Measurements from ENCODE around the gene CAMTA1. TPM values are rescaled to one million over a fixed set of nuclear protein-coding genes. Genes with fewer than 3 reads are reported as not detected.
A peak's percentile ranks its signal among the peaks of the same experiment; 100 is the strongest.

Gene CAMTA1
- total and polyA plus RNA-seq, 2 experiments from 2014 or later, result 213 to 341 TPM

GRCh38 chr1:7298749-7299151 is 513.5 kb downstream of the CAMTA1 start:
- no peak overlapping the region for H3K27ac ChIP-seq

GRCh38 chr1:7299329-7299799 is 514.1 kb downstream of the CAMTA1 start:
- no peaks in the 10 kb centered on the region for H3K36me3 ChIP-seq
- H3K9me3 ChIP-seq (ENCODE audit: low read depth), result no peaks in the 10 kb centered on the region
- no peak for TF ChIP-seq CTCF (IDR thresholded peaks at IDR 0.05; ENCODE audit: low read depth, low read length)
- H3K27ac ChIP-seq, result no peak overlapping the region
- no peaks in the 10 kb centered on the region for H3K27me3 ChIP-seq
- DNase-seq (ENCODE audit: low read depth in 1 of 2, low spot score in 1 of 2), result peak in 1 of 2 donors; percentile 96
- no peak overlapping the region for H3K4me3 ChIP-seq
- H3K4me1 ChIP-seq (ENCODE audit: low read depth), result no peaks in the 10 kb centered on the region

More at GRCh38 chr1:7298749-7299151, 513.5 kb downstream of the CAMTA1 start:
- DNase-seq (ENCODE audit: low read depth in 1 of 2, low spot score in 1 of 2), result peak in 1 of 2 donors; percentile 60
- no peak overlapping the region for H3K4me3 ChIP-seq
- TF ChIP-seq CTCF (IDR thresholded peaks at IDR 0.05; ENCODE audit: low read depth, low read length), result no peak
- no peaks in the 10 kb centered on the region for H3K27me3 ChIP-seq
- no peaks in the 10 kb centered on the region for H3K4me1 ChIP-seq (ENCODE audit: low read depth)
- H3K9me3 ChIP-seq (ENCODE audit: low read depth), result no peaks in the 10 kb centered on the region
- no peaks in the 10 kb centered on the region for H3K36me3 ChIP-seq

GRCh38 chr1:7299994-7300393 is 514.7 kb downstream of the CAMTA1 start:
- TF ChIP-seq CTCF (IDR thresholded peaks at IDR 0.05; ENCODE audit: low read depth, low read length), result no peak
- Histone ChIP-seq H3K36me3 (no peaks in the 10 kb centered on the region), H3K4me3 (no peak overlapping the region), H3K27me3 (no peaks in the 10 kb centered on the region), H3K4me1 (ENCODE audit: low read depth) (no peaks in the 10 kb centered on the region), H3K9me3 (ENCODE audit: low read depth) (no peaks in the 10 kb centered on the region), H3K27ac (no peak overlapping the region)
- peak in 1 of 2 donors; percentile 51 for DNase-seq (ENCODE audit: low read depth in 1 of 2, low spot score in 1 of 2)

GRCh38 chr1:7300893-7301663 is 515.8 kb downstream of the CAMTA1 start:
- no peak overlapping the region for H3K27ac ChIP-seq
- DNase-seq (ENCODE audit: low read depth in 1 of 2, low spot score in 1 of 2), result peak in 1 of 2 donors; percentile 46
- H3K36me3 ChIP-seq, result no peaks in the 10 kb centered on the region
- no peaks in the 10 kb centered on the region for H3K4me1 ChIP-seq (ENCODE audit: low read depth)
- no peak for TF ChIP-seq CTCF (IDR thresholded peaks at IDR 0.05; ENCODE audit: low read depth, low read length)
- H3K27me3 ChIP-seq, result no peaks in the 10 kb centered on the region
- no peaks in the 10 kb centered on the region for H3K9me3 ChIP-seq (ENCODE audit: low read depth)
- no peak overlapping the region for H3K4me3 ChIP-seq

- Histone ChIP-seq H3K27ac (no peak overlapping the region), H3K9me3 (ENCODE audit: low read depth) (no peaks in the 10 kb centered on the region), H3K36me3 (no peaks in the 10 kb centered on the region), H3K4me3 (no peak overlapping the region), H3K27me3 (no peaks in the 10 kb centered on the region), H3K4me1 (ENCODE audit: low read depth) (no peaks in the 10 kb centered on the region)
- no peak for DNase-seq (ENCODE audit: low read depth in 1 of 2, low spot score in 1 of 2)
- TF ChIP-seq CTCF (IDR thresholded peaks at IDR 0.05; ENCODE audit: low read depth, low read length), result no peak
These were observed 516.4 kb downstream of the CAMTA1 start for GRCh38 chr1:7301664-7301981.

Measured in cardiac muscle cell (in vitro differentiated cells and primary cell).